IMR-90 (cell line): ENCODE results near the gene UBN1. TPM values are rescaled to one million over a fixed set of nuclear protein-coding genes. Genes with fewer than 3 reads are reported as not detected.

ENCODE experiments used
- ATAC-seq: fragments of 200-7000 bp; cut with Tn5 transposase; 2 replicates; pipeline ENCODE4 v1.9.1; 2020; ENCODE audit warnings: low read depth, mild to moderate bottlenecking, moderate library complexity
- BruUV-seq: library from RNA; stranded (reverse); fragments of 400-500 nt; replicated peaks from 2 replicates; lab custom pipeline; 2021; lab: Mats Ljungman, UMichigan
- CTCF ChIA-PET: fragments of 300-600 bp; formaldehyde crosslinking; extraction: SDS; loops from one replicate; lab custom pipeline; 2021; ENCODE audit warnings: antibody characterized with exemption; lab: Yijun Ruan, JAX
- POLR2A ChIA-PET: fragments of 300-600 bp; sonication (Branson Sonifier 250); formaldehyde crosslinking; loops from one replicate; lab custom pipeline; 2022; ENCODE audit warnings: antibody characterized with exemption; ENCODE audit not compliant: unreplicated experiment; lab: Charles Lee
- DNase-seq: peaks from one replicate; pipeline ENCODE4 v3.0.0; 2013
- H2AFZ ChIP-seq: replicated peaks from 2 replicates; pipeline ENCODE3; 2013; ENCODE audit warnings: low read length, mild to moderate bottlenecking; ENCODE audit not compliant: poor library complexity
- H2AK5ac ChIP-seq: 2 replicates; pipeline ENCODE4 v1.6.1; 2013; ENCODE audit warnings: low read depth, low read length, inconsistent platforms
- H2AK9ac ChIP-seq: replicated peaks from 2 replicates; pipeline ENCODE3; 2013; ENCODE audit warnings: mild to moderate bottlenecking, low read depth, low read length, moderate library complexity; ENCODE audit not compliant: poor library complexity
- H2BK120ac ChIP-seq: 2 replicates; pipeline ENCODE4 v1.6.1; 2013; ENCODE audit warnings: low read depth, low read length, inconsistent platforms
- H2BK15ac ChIP-seq: 3 replicates; pipeline ENCODE4 v1.6.1; 2013; ENCODE audit warnings: low read depth, low read length, inconsistent platforms
- H2BK20ac ChIP-seq: 2 replicates; pipeline ENCODE4 v1.6.1; 2013; ENCODE audit warnings: low read depth, mild to moderate bottlenecking, inconsistent platforms, low read length, moderate library complexity
- H2BK5ac ChIP-seq: 2 replicates; pipeline ENCODE4 v1.6.1; 2013; ENCODE audit warnings: mild to moderate bottlenecking, low read depth, low read length, inconsistent platforms; ENCODE audit not compliant: poor library complexity, severe bottlenecking
- H3K14ac ChIP-seq: replicated peaks from 2 replicates; pipeline ENCODE4 v1.6.1; 2013; ENCODE audit warnings: low read depth, low read length, inconsistent platforms
- H3K18ac ChIP-seq: 2 replicates; pipeline ENCODE4 v1.6.1; 2013; ENCODE audit warnings: low read depth, low read length, control low read depth
- H3K23ac ChIP-seq: 2 replicates; pipeline ENCODE4 v1.6.1; 2013; ENCODE audit warnings: low read depth, low read length, inconsistent platforms
- H3K27ac ChIP-seq: 2 replicates; pipeline ENCODE4 v1.5.1; 2013; ENCODE audit warnings: mild to moderate bottlenecking, control low read depth, low read length; ENCODE audit not compliant: insufficient read depth
- H3K27me3 ChIP-seq: 2 replicates; pipeline ENCODE4 v1.6.1; 2013; ENCODE audit warnings: low read length; ENCODE audit not compliant: control insufficient read depth, insufficient read depth
- H3K36me3 ChIP-seq: 2 replicates; pipeline ENCODE4 v1.6.1; 2013; ENCODE audit warnings: low read length, mixed read lengths; ENCODE audit not compliant: control insufficient read depth, insufficient read depth
- H3K4ac ChIP-seq: 2 replicates; pipeline ENCODE4 v1.6.1; 2013; ENCODE audit warnings: low read depth, low read length, inconsistent platforms
- H3K4me1 ChIP-seq: 2 replicates; pipeline ENCODE4 v1.6.1; 2013; ENCODE audit warnings: low read length, mixed read lengths; ENCODE audit not compliant: control insufficient read depth, insufficient read depth
- H3K4me2 ChIP-seq: 2 replicates; pipeline ENCODE4 v1.6.1; 2013; ENCODE audit warnings: low read depth, mild to moderate bottlenecking, control low read depth, low read length, moderate library complexity
- H3K4me3 ChIP-seq: 2 replicates; pipeline ENCODE4 v1.5.1; 2013; ENCODE audit warnings: low read depth, mild to moderate bottlenecking, control low read depth, low read length, moderate library complexity; ENCODE audit not compliant: insufficient read depth
- H3K56ac ChIP-seq: 2 replicates; pipeline ENCODE4 v1.6.1; 2013; ENCODE audit warnings: low read length, inconsistent platforms; ENCODE audit not compliant: insufficient read depth; ENCODE audit errors: extremely low read depth
- H3K79me1 ChIP-seq, 2 experiments: 2 replicates each; pipeline ENCODE4 v1.6.1; 2013; ENCODE audit warnings: low read length in 2 of 2, inconsistent platforms in 1 of 2, low read depth in 1 of 2
- H3K9ac ChIP-seq: 2 replicates; pipeline ENCODE4 v1.6.1; 2013; ENCODE audit warnings: low read depth, low read length, control low read depth
- H3K9me1 ChIP-seq: 2 replicates; pipeline ENCODE4 v1.6.1; 2013; ENCODE audit warnings: low read length, inconsistent platforms; ENCODE audit not compliant: insufficient read depth
- H3K9me3 ChIP-seq: 2 replicates; pipeline ENCODE4 v1.6.1; 2013; ENCODE audit warnings: low read length; ENCODE audit not compliant: control insufficient read depth, insufficient read depth
- H4K20me1 ChIP-seq: 2 replicates; pipeline ENCODE4 v1.6.1; 2013; ENCODE audit warnings: low read length, inconsistent platforms; ENCODE audit not compliant: insufficient read depth
- H4K5ac ChIP-seq: 2 replicates; pipeline ENCODE4 v1.6.1; 2013; ENCODE audit warnings: mild to moderate bottlenecking, low read depth, low read length, control low read depth
- H4K8ac ChIP-seq, 2 experiments: 2 replicates each; pipeline ENCODE4 v1.6.1; 2013; ENCODE audit warnings: low read depth in 2 of 2, low read length in 2 of 2, control low read depth in 1 of 2, inconsistent platforms in 1 of 2
- H4K91ac ChIP-seq: 2 replicates; pipeline ENCODE4 v1.6.1; 2013; ENCODE audit warnings: low read depth, low read length, inconsistent platforms; ENCODE audit not compliant: insufficient read depth
- CEBPB ChIP-seq: IDR thresholded peaks from 2 replicates; pipeline ENCODE4 v1.6.1; 2012; ENCODE audit warnings: low read depth, low read length, improper control_type of control experiment
- POLR2A ChIP-seq: IDR thresholded peaks from 2 replicates; pipeline ENCODE4 v1.6.1; 2012; ENCODE audit warnings: mild to moderate bottlenecking, low read depth, low read length
- RFX5 ChIP-seq: IDR thresholded peaks from 2 replicates; pipeline ENCODE4 v1.8.0; 2012; ENCODE audit warnings: low read depth, mild to moderate bottlenecking, low read length, moderate library complexity
- SMC3 ChIP-seq: fragments of 150-350 bp; IDR thresholded peaks from 2 replicates; pipeline ENCODE4 v1.6.1; 2016; ENCODE audit warnings: low read depth, mild to moderate bottlenecking, antibody characterized with exemption, low read length, moderate library complexity
- dilution Hi-C: fragments of 300-500 bp; cut with HindIII; formaldehyde crosslinking; loops from one replicate; pipeline ENCODE4 v1.14.3; 2018; ENCODE audit warnings: low sequenced_read_pairs; ENCODE audit not compliant: unreplicated experiment
- in situ Hi-C: fragments of 300-500 bp; cut with MboI; formaldehyde crosslinking; loops from 3 replicates; pipeline ENCODE4 v1.14.3; 2019; ENCODE audit warnings: low sequenced_read_pairs, inconsistent platforms, mixed read lengths
- intact Hi-C: fragments of 100-400 bp; cut with micrococcal nuclease; formaldehyde crosslinking; loops from 2 replicates; pipeline ENCODE4 v1.10.0; 2022
- polyA plus RNA-seq, 3 experiments: library from polyadenylated mRNA; depleted of rRNA; stranded (reverse); fragments of >200 nt; gene quantifications; 2 replicates each; pipeline ENCODE4 v1.2.3, GENCODE V29; 2012; ENCODE audit warnings: low replicate concordance in 1 of 3
- total RNA-seq: library from RNA; depleted of rRNA; stranded (reverse); fragments of >200 nt; gene quantifications from 2 replicates; pipeline ENCODE4 v1.2.3, GENCODE V29; 2012

Gene UBN1
- total and polyA plus RNA-seq, 2 of the 4 experiments (the other 2 are of a cell fraction): 5.7 to 16.3 TPM

- no peak overlapping the region for H3K23ac ChIP-seq
- no peak overlapping the region for H2BK15ac ChIP-seq
- H2AFZ ChIP-seq: no peak overlapping the region
- no peaks in the 10 kb centered on the region for H4K20me1 ChIP-seq
- ChIA-PET CTCF (no interaction called here), POLR2A (interaction anchor here (0.6 kb wide), 1 partner anchor 18 kb away, joined by 13 read pairs; no protein-coding TSS in a partner anchor)
- H2BK20ac ChIP-seq: no peak overlapping the region
- no peak overlapping the region for H3K4me3 ChIP-seq
- no peak overlapping the region for H3K9ac ChIP-seq
- H3K9me1 ChIP-seq: no peaks in the 10 kb centered on the region
- in situ Hi-C loops (no loop called here), dilution Hi-C loops (no loop called here), intact Hi-C loops (no loop called here)
- H3K4ac ChIP-seq: no peak overlapping the region
- no peak overlapping the region for H3K56ac ChIP-seq
- H3K14ac ChIP-seq: no peak overlapping the region
- H4K91ac ChIP-seq: no peak overlapping the region
- TF ChIP-seq POLR2A (no peak), SMC3 (no peak), CEBPB (no peak), RFX5 (no peak)
- H3K18ac ChIP-seq: no peak overlapping the region
- no peak overlapping the region for H3K27ac ChIP-seq
- peaks cover 52% of the 10 kb centered on the region for H3K36me3 ChIP-seq
- H3K9me3 ChIP-seq: no peaks in the 10 kb centered on the region
- ATAC-seq: peak; percentile 61
- DNase-seq: no peak
- H2BK120ac ChIP-seq: no peak overlapping the region
- BruUV-seq: no TSS peak
- H2AK5ac ChIP-seq: no peak overlapping the region
- H3K27me3 ChIP-seq: no peaks in the 10 kb centered on the region
- no peak overlapping the region for H2BK5ac ChIP-seq
- H4K5ac ChIP-seq: no peak overlapping the region
- peaks cover 8% of the 10 kb centered on the region; the same call in 1 of the 2 replicates for H3K4me1 ChIP-seq
- peaks cover 2 to 5% of the 10 kb centered on the region in 2 experiments; a peak in 1 of 4 replicates for H3K79me1 ChIP-seq
- no peak overlapping the region for H4K8ac ChIP-seq
- no peak overlapping the region for H3K4me2 ChIP-seq
- H2AK9ac ChIP-seq: no peak overlapping the region
These were observed 33.2 kb upstream of the UBN1 start for GRCh38 chr16:4814046-4814445.
